Ishikawa (cell line): ENCODE data around the gene LIF.

Source experiments
- CEBPB ChIP-seq: IDR thresholded peaks from 2 replicates; pipeline ENCODE4 v1.6.1; 2012
- CREB1 ChIP-seq: IDR thresholded peaks from 2 replicates; pipeline ENCODE4 v1.6.1; 2012; ENCODE audit warnings: low read depth
- EGR1 ChIP-seq: IDR thresholded peaks from 2 replicates; pipeline ENCODE4 v1.6.1; 2012
- EP300 ChIP-seq: IDR thresholded peaks from 2 replicates; pipeline ENCODE4 v1.6.1; 2012; ENCODE audit warnings: borderline replicate concordance
- FOXM1 ChIP-seq: IDR thresholded peaks from 2 replicates; pipeline ENCODE4 v1.6.1; 2012; ENCODE audit warnings: low read depth, borderline replicate concordance
- MAX ChIP-seq: IDR thresholded peaks from 2 replicates; pipeline ENCODE4 v1.6.1; 2012
- NFIC ChIP-seq: IDR thresholded peaks from 2 replicates; pipeline ENCODE4 v1.6.1; 2012
- RAD21 ChIP-seq: IDR thresholded peaks from 2 replicates; pipeline ENCODE4 v1.6.1; 2012; ENCODE audit warnings: low read depth
- TAF1 ChIP-seq: IDR thresholded peaks from 2 replicates; pipeline ENCODE4 v1.6.1; 2012; ENCODE audit warnings: low read depth, mild to moderate bottlenecking
- TCF12 ChIP-seq: IDR thresholded peaks from 2 replicates; pipeline ENCODE4 v1.6.1; 2012; ENCODE audit warnings: low read depth
- TEAD4 ChIP-seq: IDR thresholded peaks from 2 replicates; pipeline ENCODE4 v1.6.1; 2012
- YY1 ChIP-seq: IDR thresholded peaks from 2 replicates; pipeline ENCODE4 v1.6.1; 2012; ENCODE audit warnings: low read depth
- ZBTB7A ChIP-seq: IDR thresholded peaks from 2 replicates; pipeline ENCODE4 v1.6.1; 2012; ENCODE audit warnings: low read depth
- TF ChIP-seq, protein P1 (sequence below): IDR thresholded peaks from 2 replicates; pipeline ENCODE4 v1.6.1; 2012
- TF ChIP-seq, protein P2 (sequence below): IDR thresholded peaks from 2 replicates; pipeline ENCODE4 v1.6.1; 2012; ENCODE audit warnings: low read depth, mild to moderate bottlenecking

The LIF gene

GRCh38 chr22:30245985-30246813 lies at the start of gene LIF:
Gene LIF (minus strand): TSS chr22:30246759. CDS start chr22:30246695, 64 bp downstream.
- no peak for TF ChIP-seq FOXM1
- TF ChIP-seq, protein P1, sequence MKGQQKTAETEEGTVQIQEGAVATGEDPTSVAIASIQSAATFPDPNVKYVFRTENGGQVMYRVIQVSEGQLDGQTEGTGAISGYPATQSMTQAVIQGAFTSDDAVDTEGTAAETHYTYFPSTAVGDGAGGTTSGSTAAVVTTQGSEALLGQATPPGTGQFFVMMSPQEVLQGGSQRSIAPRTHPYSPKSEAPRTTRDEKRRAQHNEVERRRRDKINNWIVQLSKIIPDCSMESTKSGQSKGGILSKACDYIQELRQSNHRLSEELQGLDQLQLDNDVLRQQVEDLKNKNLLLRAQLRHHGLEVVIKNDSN: no peak
- no peak for TF ChIP-seq EGR1
- no peak for TF ChIP-seq CEBPB
- TF ChIP-seq MAX: no peak
- no peak for TF ChIP-seq TEAD4
- no peak for TF ChIP-seq YY1
- no peak for TF ChIP-seq RAD21
- no peak for TF ChIP-seq TCF12
- no peak for TF ChIP-seq ZBTB7A
- no peak for TF ChIP-seq TAF1
- no peak for TF ChIP-seq EP300
- no peak for TF ChIP-seq NFIC

GRCh38 chr22:30296324-30296723 lies 49.8 kb upstream of the LIF start:
- TF ChIP-seq, protein P1: no peak
- TF ChIP-seq TEAD4 (no peak), CREB1 (no peak), EGR1 (no peak), ZBTB7A (no peak), TCF12 (no peak), FOXM1 (no peak), CEBPB (no peak), RAD21 (no peak), TAF1 (no peak), YY1 (no peak), MAX (no peak), EP300 (no peak), NFIC (no peak)
- TF ChIP-seq, protein P2, sequence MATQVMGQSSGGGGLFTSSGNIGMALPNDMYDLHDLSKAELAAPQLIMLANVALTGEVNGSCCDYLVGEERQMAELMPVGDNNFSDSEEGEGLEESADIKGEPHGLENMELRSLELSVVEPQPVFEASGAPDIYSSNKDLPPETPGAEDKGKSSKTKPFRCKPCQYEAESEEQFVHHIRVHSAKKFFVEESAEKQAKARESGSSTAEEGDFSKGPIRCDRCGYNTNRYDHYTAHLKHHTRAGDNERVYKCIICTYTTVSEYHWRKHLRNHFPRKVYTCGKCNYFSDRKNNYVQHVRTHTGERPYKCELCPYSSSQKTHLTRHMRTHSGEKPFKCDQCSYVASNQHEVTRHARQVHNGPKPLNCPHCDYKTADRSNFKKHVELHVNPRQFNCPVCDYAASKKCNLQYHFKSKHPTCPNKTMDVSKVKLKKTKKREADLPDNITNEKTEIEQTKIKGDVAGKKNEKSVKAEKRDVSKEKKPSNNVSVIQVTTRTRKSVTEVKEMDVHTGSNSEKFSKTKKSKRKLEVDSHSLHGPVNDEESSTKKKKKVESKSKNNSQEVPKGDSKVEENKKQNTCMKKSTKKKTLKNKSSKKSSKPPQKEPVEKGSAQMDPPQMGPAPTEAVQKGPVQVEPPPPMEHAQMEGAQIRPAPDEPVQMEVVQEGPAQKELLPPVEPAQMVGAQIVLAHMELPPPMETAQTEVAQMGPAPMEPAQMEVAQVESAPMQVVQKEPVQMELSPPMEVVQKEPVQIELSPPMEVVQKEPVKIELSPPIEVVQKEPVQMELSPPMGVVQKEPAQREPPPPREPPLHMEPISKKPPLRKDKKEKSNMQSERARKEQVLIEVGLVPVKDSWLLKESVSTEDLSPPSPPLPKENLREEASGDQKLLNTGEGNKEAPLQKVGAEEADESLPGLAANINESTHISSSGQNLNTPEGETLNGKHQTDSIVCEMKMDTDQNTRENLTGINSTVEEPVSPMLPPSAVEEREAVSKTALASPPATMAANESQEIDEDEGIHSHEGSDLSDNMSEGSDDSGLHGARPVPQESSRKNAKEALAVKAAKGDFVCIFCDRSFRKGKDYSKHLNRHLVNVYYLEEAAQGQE: no peak

- TF ChIP-seq MAX: no peak
- TF ChIP-seq, protein P2: no peak
Observed at GRCh38 chr22:30295576-30295975, 49.0 kb upstream of the LIF start.

GRCh38 chr22:30294830-30295229 lies 48.3 kb upstream of the LIF start:
- TF ChIP-seq, protein P2: no peak
- no peak for TF ChIP-seq CREB1
- no peak for TF ChIP-seq EP300
- no peak for TF ChIP-seq NFIC

GRCh38 chr22:30294066-30294465 lies 47.5 kb upstream of the LIF start:
- TF ChIP-seq CREB1 (no peak), TCF12 (no peak), NFIC (no peak), EP300 (no peak), MAX (no peak)
- TF ChIP-seq, protein P1: no peak
